ENCODE results near the gene C10orf90. TPM values are rescaled to one million over a fixed set of nuclear protein-coding genes. Genes with fewer than 3 reads are reported as not detected.

C10orf90 gene
- total and polyA plus RNA-seq, 2 of the 8 experiments (the other 6 are each of a cell fraction or from before 2014, with no cell fraction given), result 0.21 TPM; not detected in 1

DNA sequence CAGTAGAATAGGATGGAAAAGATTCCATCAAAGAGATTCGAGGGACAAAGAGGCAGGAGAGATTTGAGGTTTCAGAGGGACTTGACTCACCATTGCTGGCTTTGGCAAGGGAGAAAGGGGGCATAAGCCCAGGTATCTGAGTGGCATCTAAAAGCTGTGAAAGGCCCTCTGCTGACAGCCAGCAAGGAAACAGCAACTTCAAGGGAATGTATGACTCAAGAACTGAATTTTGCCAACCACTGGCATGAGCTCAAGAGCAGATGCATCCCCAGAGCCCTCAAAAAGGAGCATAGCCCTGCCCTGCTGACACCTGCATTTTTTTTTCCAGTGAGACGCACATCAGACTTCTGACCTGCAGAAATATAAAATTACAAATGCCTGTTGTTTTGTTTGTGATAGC lies 262.7 kb downstream of the C10orf90 start:
- H4K5ac ChIP-seq (ENCODE audit: insufficient read length, low read depth, low read length), result no peak overlapping the region
- H3K4ac ChIP-seq (replicated peaks; ENCODE audit: insufficient read length, low read depth, low read length), result no peak overlapping the region
- H2AFZ ChIP-seq (ENCODE audit: low read length), result no peak overlapping the region
- H3K23ac ChIP-seq (ENCODE audit: insufficient read length), result no peak overlapping the region
- no peak overlapping the region for H4K8ac ChIP-seq (ENCODE audit: extremely low read depth, insufficient read depth, low read length)
- H3K23me2 ChIP-seq (ENCODE audit: low read depth, low read length), result no peaks in the 10 kb centered on the region
- no peak overlapping the region for H3K56ac ChIP-seq (replicated peaks; ENCODE audit: insufficient read length, low read depth, low read length)
- H3K79me2 ChIP-seq (ENCODE audit: control insufficient read depth in 1 of 2, insufficient read depth in 2 of 2, low read length in 2 of 2), result no peaks in the 10 kb centered on the region
- no peak overlapping the region for H3K9ac ChIP-seq (replicated peaks in 1 of 4; ENCODE audit: extremely low read depth in 1 of 4, low read depth in 3 of 4, low read length in 3 of 4)
- no peaks in the 10 kb centered on the region for H3K9me3 ChIP-seq (ENCODE audit: insufficient read depth in 2 of 2, low read depth in 1 of 2, low read length in 1 of 2)
- H3K4me2 ChIP-seq (ENCODE audit: insufficient read depth in 1 of 2, low read depth in 2 of 2, low read length in 2 of 2), result no peak overlapping the region
- no peak overlapping the region for H3K4me3 ChIP-seq (ENCODE audit: extremely low read depth in 1 of 4, insufficient read depth in 2 of 4, low read depth in 3 of 4, low read length in 4 of 4)
- no peak overlapping the region for H2BK5ac ChIP-seq (ENCODE audit: low read depth, low read length)
- no peak overlapping the region for H3K18ac ChIP-seq (ENCODE audit: extremely low read depth, low read length)
- no peak overlapping the region for H4K91ac ChIP-seq (replicated peaks; ENCODE audit: insufficient read length, low read length)
- H3K36me3 ChIP-seq (ENCODE audit: control insufficient read depth in 2 of 4, insufficient read depth in 4 of 4, low read length in 3 of 4), result no peaks in the 10 kb centered on the region
- H3K14ac ChIP-seq (ENCODE audit: insufficient read length), result no peak overlapping the region
- ChIA-PET POLR2A (ENCODE audit: partially characterized antibody) (no interaction called here), CTCF (ENCODE audit: partially characterized antibody) (interaction anchor here (0.7 to 3.4 kb wide), 7 partner anchors 9 to 938 kb away, joined by 3 to 10 read pairs (median 3); no protein-coding TSS in a partner anchor)
- H2BK120ac ChIP-seq (replicated peaks; ENCODE audit: low read depth, low read length), result no peak overlapping the region
- no peaks in the 10 kb centered on the region for H3K4me1 ChIP-seq (replicated peaks in 1 of 4; ENCODE audit: control insufficient read depth in 3 of 4, insufficient read depth in 4 of 4, low read length in 3 of 4)
- H2BK20ac ChIP-seq (ENCODE audit: low read length), result no peak overlapping the region
- H2AK5ac ChIP-seq (ENCODE audit: low read depth, low read length), result no peak overlapping the region
- TF ChIP-seq POU5F1 (IDR thresholded peaks at IDR 0.05; ENCODE audit: low read depth, low read length) (no peak), MAFK (IDR thresholded peaks at IDR 0.05; ENCODE audit: low read depth, low read length) (no peak), GTF2F1 (IDR thresholded peaks at IDR 0.05; ENCODE audit: borderline replicate concordance, low read depth, low read length) (no peak), BACH1 (IDR thresholded peaks at IDR 0.05; ENCODE audit: low read length) (no peak), KDM5A (IDR thresholded peaks at IDR 0.05; ENCODE audit: low read length) (no peak), SIN3A (conservative IDR thresholded peaks at IDR 0.05 in 1 of 2, IDR thresholded peaks at IDR 0.05 in 1 of 2; ENCODE audit: low read depth in 1 of 2, low read length in 2 of 2) (no peak), JUN (IDR thresholded peaks at IDR 0.05; ENCODE audit: low read depth, low read length) (no peak), SIRT6 (IDR thresholded peaks at IDR 0.05; ENCODE audit: low read length) (no peak), CHD2 (IDR thresholded peaks at IDR 0.05; ENCODE audit: low read length) (no peak)
- 92% methylated on average over 2 of the region's 2 CpGs; no CpG with 5 or more reads in 1 of the 2 experiments for WGBS, 2 experiments (ENCODE audit: extremely low coverage in 1 of 2, insufficient coverage in 1 of 2, insufficient read length in 1 of 2, insufficient replicate concordance in 2 of 2, low coverage in 1 of 2, low lambda C conversion rate in 2 of 2, missing lambda C conversion rate in 1 of 2)
- H3K79me1 ChIP-seq (ENCODE audit: low read depth, low read length), result no peaks in the 10 kb centered on the region
- no peak overlapping the region for H3K27ac ChIP-seq (ENCODE audit: low read depth, low read length)
- no peak for DNase-seq (ENCODE audit: low read depth in 1 of 2, low spot score in 2 of 2)
- H3K27me3 ChIP-seq (replicated peaks in 1 of 4; ENCODE audit: control insufficient read depth in 3 of 4, extremely low read depth in 1 of 4, insufficient read depth in 3 of 4, low read length in 3 of 4), result no peaks in the 10 kb centered on the region
- no peak overlapping the region for H2BK15ac ChIP-seq (ENCODE audit: low read length)
- no peaks in the 10 kb centered on the region for H4K20me1 ChIP-seq (replicated peaks in 1 of 2; ENCODE audit: control insufficient read depth in 1 of 2, insufficient read depth in 2 of 2, low read length in 2 of 2)
- no peak overlapping the region for H2BK12ac ChIP-seq (ENCODE audit: low read depth, low read length)
- FAIRE-seq, result no peak

Data from H1 (cell line).